Ovary (tissue), 9 donors: ENCODE results near the gene RIPOR1. TPM values are rescaled to one million over a fixed set of nuclear protein-coding genes. Genes with fewer than 3 reads are reported as not detected.

Source experiments
- DNase-seq, 5 donors: peaks; one replicate each; pipeline ENCODE4 v3.0.0-alpha.2; 2019 to 2020
- H3K27ac ChIP-seq, 2 donors: fragments of 200-600 bp; one replicate each; pipeline versions ENCODE4 v1.5.1 to v1.8.0; 2019 to 2022
- H3K27me3 ChIP-seq: fragments of 200-600 bp; one replicate; pipeline ENCODE4 v1.8.0; 2022
- H3K36me3 ChIP-seq: fragments of 200-600 bp; sonication (generic); one replicate; pipeline ENCODE4 v1.5.1; 2019
- H3K4me1 ChIP-seq: one replicate; pipeline ENCODE4 v1.8.1; 2013; ENCODE audit warnings: mild to moderate bottlenecking, moderate library complexity; ENCODE audit not compliant: insufficient read depth
- H3K4me3 ChIP-seq: fragments of 200-600 bp; sonication (generic); one replicate; pipeline ENCODE4 v1.5.1; 2017
- H3K9me3 ChIP-seq, 2 donors: fragments of 200-600 bp in 1 of 2; sonication (generic) in 1 of 2; one replicate each; pipeline versions ENCODE4 v1.5.1 to v1.8.1; 2013 to 2019; ENCODE audit warnings: mild to moderate bottlenecking in 1 of 2, moderate library complexity in 1 of 2
- CTCF ChIP-seq, 3 donors: fragments of 450-650 bp in 2 of 3; fragments of 200-600 bp in 1 of 3; IDR thresholded peaks; one replicate each; pipeline versions ENCODE4 v1.5.1 to v1.8.0; 2016 to 2022; ENCODE audit warnings: antibody characterized with exemption in 3 of 3, mild to moderate bottlenecking in 1 of 3
- EP300 ChIP-seq: sonication (generic); formaldehyde crosslinking; IDR thresholded peaks from one replicate; pipeline ENCODE4 v1.6.1; 2017; ENCODE audit warnings: antibody characterized with exemption
- POLR2A ChIP-seq: fragments of 450-650 bp; IDR thresholded peaks from one replicate; pipeline ENCODE4 v1.6.1; 2017; ENCODE audit warnings: antibody characterized with exemption, mild to moderate bottlenecking, moderate library complexity
- WGBS, 3 donors: extraction: QIAGEN DNeasy Blood & Tissue Kit in 1 of 3; methylation state at CpG; one replicate each; pipeline versions ENCODE4 v1.1.5 to v1.1.7; 2013 to 2017; 5-methylcytosine and 5-hydroxymethylcytosine counted together
- intact Hi-C, 4 donors: fragments of 100-400 bp; cut with DNase I; formaldehyde crosslinking; loops; one replicate each; pipeline versions ENCODE4 v1.11.0 to v1.15.1; 2022 to 2023
- polyA plus RNA-seq, 2 donors: library from polyadenylated mRNA; stranded (reverse); fragments of 200-250 nt in 1 of 2; fragments of 350-450 nt in 1 of 2; fragmentation: Illumina TruSeq in 1 of 2; extraction: RNeasy Lipid Tissue Mini Kit (QIAGEN cat#74804) in 1 of 2; gene quantifications; one replicate each; pipeline ENCODE4 v1.2.3, GENCODE V29; 2013 to 2014
- total RNA-seq, 7 donors: library from RNA; depleted of rRNA in 2 of 7; stranded (reverse); fragments of >200 nt in 2 of 7; fragmentation: NEBNext Ultra II Directional in 3 of 7; extraction: Animal tissue kit (Norgen Biotek cat#: 25700) in 3 of 7; gene quantifications; one replicate each; pipeline versions ENCODE4 v1.1.0 to v1.2.4, GENCODE V29; 2016 to 2023
- donor health status: DM: no; HTN: no; CAD: no; lungs with moderate emphysema.
- donor health status: DM: no; HTN: no; CAD: no.
- donor health status: Bipolar disorder and iron deficiency.
- donor health status: DM: yes; HTN: yes; CAD: no.
- donor health status: DM: no; HTN: no; CAD: no.
- donor health status: DM: yes; HTN: yes; CAD: no.

Gene RIPOR1
- total and polyA plus RNA-seq, 9 donors = 22.3 to 96.3 (median 70.4) TPM

GRCh38 chr16:67579686-67580085, 51.1 kb downstream of the RIPOR1 start:
- no peak for TF ChIP-seq EP300
- no peak for TF ChIP-seq POLR2A
- TF ChIP-seq CTCF (IDR thresholded peaks at IDR 0.05) = no peak
- no peaks in the 10 kb centered on the region for H3K36me3 ChIP-seq
- WGBS, 3 donors = 83 to 89% (median 89%) methylated on average over 4 of the region's 4 CpGs
- H3K27ac ChIP-seq = no peak overlapping the region
- DNase-seq = no peak
- intact Hi-C loops = no loop called here
- H3K9me3 ChIP-seq = no peaks in the 10 kb centered on the region
- no peaks in the 10 kb centered on the region for H3K27me3 ChIP-seq
- no peak overlapping the region for H3K4me3 ChIP-seq
- H3K4me1 ChIP-seq = no peaks in the 10 kb centered on the region

- Histone ChIP-seq H3K27me3 (no peaks in the 10 kb centered on the region), H3K4me3 (no peak overlapping the region), H3K36me3 (no peaks in the 10 kb centered on the region), H3K9me3 (no peaks in the 10 kb centered on the region), H3K4me1 (no peaks in the 10 kb centered on the region), H3K27ac (no peak overlapping the region)
- WGBS, 3 donors = 93 to 96% (median 93%) methylated on average over 4 of the region's 4 CpGs
- TF ChIP-seq CTCF (IDR thresholded peaks at IDR 0.05) (no peak), POLR2A (no peak), EP300 (no peak)
- intact Hi-C loops = no loop called here
- no peak for DNase-seq
Observed at GRCh38 chr16:67580202-67580601, 51.6 kb downstream of the RIPOR1 start.

GRCh38 chr16:67593288-67593687, 64.7 kb downstream of the RIPOR1 start:
- no peaks in the 10 kb centered on the region for H3K9me3 ChIP-seq
- H3K4me3 ChIP-seq = no peak overlapping the region
- H3K27me3 ChIP-seq = no peaks in the 10 kb centered on the region
- no peak overlapping the region for H3K27ac ChIP-seq
- H3K4me1 ChIP-seq = peaks cover 2% of the 10 kb centered on the region
- 86 to 87% (median 87%) methylated on average over 4 of the region's 4 CpGs for WGBS, 3 donors
- TF ChIP-seq CTCF (IDR thresholded peaks at IDR 0.05) (no peak), EP300 (no peak), POLR2A (no peak)
- no peaks in the 10 kb centered on the region for H3K36me3 ChIP-seq
- intact Hi-C loops = no loop called here
- DNase-seq = no peak

- intact Hi-C loops = no loop called here
- DNase-seq = no peak
Observed at GRCh38 chr16:67593701-67594100, 65.1 kb downstream of the RIPOR1 start.

More at GRCh38 chr16:67593701-67594100, 65.1 kb downstream of the RIPOR1 start:
- Histone ChIP-seq H3K36me3 (no peaks in the 10 kb centered on the region), H3K4me1 (peaks cover 2% of the 10 kb centered on the region), H3K9me3 (no peaks in the 10 kb centered on the region), H3K27me3 (no peaks in the 10 kb centered on the region), H3K4me3 (no peak overlapping the region), H3K27ac (no peak overlapping the region)
- TF ChIP-seq CTCF (IDR thresholded peaks at IDR 0.05) (no peak), POLR2A (no peak), EP300 (no peak)
